Stimulated activated CD8-positive, alpha-beta memory T cell treated with anti-CD3 and anti-CD28 coated beads, Interleukin-7, amount 100 ng/mL, for 48 hours (primary cell): ENCODE results near the gene PSKH1.
"Not testable (repeated sequence)": the region's sequence is repeated elsewhere in the genome, so short reads cannot be mapped to it uniquely, and the experiment has no call there.

ENCODE experiments used
- DNase-seq, 2 donors: peaks; one replicate each; pipeline ENCODE4 v3.0.0-alpha.2; 2020; ENCODE audit warnings: low read depth in 1 of 2; ENCODE audit errors: extremely low read depth in 1 of 2

Gene PSKH1

DNA sequence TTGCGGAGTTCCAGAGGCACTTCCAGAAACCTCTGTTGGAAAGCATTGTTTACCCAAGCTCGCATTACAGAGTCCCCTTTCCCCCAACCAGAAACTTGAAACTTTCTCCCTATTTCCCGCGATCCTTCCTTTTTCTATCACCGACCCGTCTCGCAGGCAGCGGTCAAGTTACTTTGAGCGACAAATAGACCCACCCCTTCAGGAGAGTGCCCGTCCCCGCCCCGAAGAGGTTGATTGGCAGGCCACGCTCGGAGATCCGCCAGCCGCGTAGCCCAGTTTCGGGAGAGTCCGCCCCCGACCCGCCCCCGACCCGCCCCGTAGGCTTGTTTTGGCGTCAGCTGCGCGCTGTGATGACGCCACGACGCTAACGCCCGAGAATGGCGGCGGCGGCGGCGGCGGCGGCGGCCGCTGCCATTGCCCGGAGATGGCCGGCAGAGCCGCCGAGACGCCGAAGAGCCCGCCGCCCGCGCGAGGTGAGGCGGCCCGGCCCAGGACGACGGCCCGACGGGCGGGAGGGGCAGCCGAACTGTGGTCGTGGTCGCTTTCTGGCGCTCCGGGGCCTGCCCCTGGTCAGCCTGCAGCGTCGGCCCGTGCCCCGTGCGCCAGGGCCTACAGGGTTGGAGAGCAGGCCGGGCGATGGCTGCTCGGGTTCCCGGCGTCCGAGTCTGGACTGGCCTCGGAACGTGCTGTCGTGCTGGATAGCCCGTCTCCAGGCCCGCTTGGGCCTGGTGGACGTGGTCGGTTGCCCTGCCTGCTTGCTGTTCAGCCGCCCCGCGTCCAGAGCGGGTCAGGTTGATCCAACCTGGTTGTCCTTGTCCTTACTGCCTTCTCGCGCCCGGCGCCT lies at the start of gene PSKH1:
Gene PSKH1 (plus strand): TSS at position 356 of the 844 bp plus-strand sequence. CDS start 15,496 bp downstream, outside the sequence.
- DNase-seq: peak; percentile 87 to 94

- DNase-seq: no peak
Measured at GRCh38 chr16:67843343-67843765, 49.7 kb upstream of the PSKH1 start.

- no peak for DNase-seq
Measured at GRCh38 chr16:67844497-67844896, 48.6 kb upstream of the PSKH1 start.

DNA sequence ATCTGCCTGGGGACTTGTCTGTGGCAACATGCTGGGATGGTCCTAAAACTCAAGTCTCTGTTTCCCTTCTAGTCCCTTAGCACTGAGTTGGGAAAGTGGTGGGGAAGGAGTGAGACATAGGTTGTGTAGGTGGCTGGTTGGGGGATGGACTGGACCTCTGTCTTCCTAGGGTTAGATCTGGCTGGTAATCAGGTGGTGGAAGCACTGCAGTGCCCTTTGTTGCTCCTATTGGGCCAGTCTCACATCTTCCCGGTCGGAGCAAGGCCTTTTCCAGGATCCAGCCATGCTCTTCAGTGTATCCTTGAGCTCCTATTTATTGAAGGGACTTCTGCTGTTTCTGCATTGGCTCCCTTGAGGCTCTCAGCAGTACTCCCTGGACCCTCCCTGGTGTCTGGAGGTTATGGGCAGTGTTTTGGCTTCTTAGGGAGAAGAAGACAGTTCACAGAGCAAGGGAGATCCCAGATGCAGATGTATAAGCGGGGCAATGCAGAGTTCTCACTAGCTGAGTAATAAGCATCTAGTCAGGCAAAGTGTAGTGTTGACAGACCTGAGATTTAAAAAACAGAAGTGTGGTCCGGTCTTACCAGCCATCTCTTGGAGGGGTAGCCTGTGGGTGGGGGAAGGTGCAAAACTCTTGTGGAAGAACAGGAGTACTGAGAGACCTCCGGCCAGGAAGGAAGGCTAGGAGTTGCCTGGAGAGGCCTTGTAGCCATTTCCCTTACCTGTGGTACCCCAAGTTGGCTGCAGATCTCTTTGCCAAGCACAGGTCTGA lies 47.6 kb upstream of the PSKH1 start:
- no peak for DNase-seq

DNA sequence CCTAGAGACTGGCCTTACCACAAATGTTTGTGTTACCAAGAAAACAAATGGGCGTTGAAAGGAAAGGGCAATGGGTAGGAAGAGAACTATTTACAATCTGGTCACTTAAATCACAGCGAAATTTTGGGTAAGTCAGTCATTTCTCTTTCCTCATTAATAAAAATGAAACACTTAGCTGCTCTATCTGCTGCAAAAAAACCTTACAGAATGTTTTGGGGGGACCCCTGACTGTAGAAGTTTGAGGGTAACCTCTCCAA lies 47.1 kb upstream of the PSKH1 start:
- DNase-seq: no peak

DNA sequence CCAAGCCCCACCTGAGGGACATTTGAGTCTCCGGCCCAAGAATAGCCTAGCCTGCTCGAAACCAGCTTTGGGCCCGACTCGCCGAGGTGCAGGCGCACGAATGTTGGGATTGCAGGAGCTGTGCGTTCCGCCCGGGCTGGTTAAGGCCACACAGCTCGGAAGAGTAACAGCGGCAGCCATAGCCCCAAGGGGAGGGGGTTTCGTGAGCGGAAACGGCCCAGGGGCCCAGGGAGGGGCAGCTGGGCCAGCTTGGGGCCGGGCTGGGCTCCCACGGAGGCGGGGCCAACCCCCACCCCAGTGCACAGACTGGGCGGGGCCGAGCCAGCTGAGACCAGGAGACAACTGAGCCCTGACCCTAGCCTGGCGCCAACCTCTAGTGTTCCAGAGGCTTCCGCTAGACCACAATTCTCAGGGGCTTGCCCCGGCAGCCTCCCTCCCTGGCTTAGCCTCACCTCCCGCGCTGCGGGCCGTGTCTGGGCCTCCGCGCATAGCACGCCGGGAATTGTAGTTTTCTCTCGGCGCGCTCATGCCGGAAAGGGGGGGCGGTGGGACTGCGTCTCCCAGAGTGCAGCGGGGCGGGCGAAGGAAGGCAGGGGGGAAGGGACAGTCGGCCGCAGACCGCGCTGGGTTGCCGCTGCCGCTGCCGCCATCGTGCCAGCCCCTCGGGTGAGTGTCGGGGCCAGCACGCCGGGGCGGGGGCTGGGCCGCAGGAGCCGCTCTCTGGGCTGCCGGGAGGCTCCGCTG lies 46.6 kb upstream of the PSKH1 start, which contains the start of gene NUTF2:
Gene NUTF2 (plus strand): TSS at position 614 of the 744 bp plus-strand sequence. CDS start 18,198 bp downstream, outside the sequence.
- peak; percentile 92 to 94 for DNase-seq

DNA sequence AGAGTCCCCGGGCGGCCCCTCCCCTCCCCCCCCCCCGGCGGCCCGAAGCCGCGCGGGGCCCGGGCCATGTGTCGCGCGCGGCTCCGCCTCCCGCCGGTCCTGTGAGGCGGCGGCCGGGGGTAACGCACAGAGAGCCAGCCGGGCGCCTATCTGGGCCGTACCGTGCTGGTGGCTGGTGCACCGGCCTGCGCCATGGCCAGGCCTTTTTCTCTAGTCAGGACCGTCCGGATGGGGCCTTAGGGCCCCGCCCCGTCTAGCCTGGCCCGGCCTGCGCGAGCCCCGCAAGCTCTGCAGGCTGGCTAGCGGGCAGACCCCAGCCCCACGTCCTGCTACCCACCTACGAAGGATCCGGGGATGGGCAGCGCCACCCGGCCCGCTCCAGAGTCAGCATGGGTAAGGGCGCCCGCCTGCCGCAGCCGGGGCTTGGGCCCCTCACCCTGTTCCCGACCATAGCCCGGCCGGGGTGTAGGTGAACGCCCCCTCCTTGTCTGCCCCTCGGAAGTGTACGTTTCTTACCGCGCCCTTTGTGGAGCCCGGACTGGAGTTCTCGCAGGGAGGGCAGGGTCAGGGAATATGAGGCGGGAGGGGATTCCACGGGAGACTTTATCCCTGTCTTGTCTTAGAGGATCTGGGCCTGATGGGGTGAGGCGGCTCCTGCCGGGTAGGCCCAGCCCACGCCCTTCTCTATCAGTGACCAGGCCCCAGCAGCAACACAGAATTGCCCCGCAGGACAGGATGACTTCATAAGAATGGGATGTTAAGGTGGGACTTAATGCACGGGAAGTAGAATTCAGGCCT lies 45.8 kb upstream of the PSKH1 start, which contains the start of gene CENPT:
Gene CENPT (minus strand): TSS at position 630 of the 798 bp plus-strand sequence. CDS start 13,834 bp downstream, outside the sequence.
- peak in 1 of 2 donors; percentile 29 for DNase-seq

DNA sequence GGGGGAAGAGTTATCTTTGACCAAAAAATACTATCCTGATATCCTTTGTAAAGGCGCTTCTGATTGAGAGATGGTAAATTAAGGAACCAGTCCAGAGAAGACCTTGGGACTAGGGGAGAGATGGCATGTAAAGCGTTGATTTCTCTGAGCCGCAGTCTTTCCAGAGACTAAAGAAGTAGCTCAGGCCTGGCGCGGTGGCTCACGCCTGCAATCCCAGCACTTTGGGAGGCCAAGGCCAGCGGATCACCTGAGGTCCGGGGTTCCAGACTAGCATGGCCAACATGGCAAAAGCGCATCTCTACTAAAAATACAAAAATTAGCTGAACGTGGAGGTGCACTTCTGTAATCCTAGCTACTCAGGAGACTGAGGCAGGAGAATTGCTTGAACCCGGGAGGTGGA lies 44.9 kb upstream of the PSKH1 start:
- no peak for DNase-seq

DNA sequence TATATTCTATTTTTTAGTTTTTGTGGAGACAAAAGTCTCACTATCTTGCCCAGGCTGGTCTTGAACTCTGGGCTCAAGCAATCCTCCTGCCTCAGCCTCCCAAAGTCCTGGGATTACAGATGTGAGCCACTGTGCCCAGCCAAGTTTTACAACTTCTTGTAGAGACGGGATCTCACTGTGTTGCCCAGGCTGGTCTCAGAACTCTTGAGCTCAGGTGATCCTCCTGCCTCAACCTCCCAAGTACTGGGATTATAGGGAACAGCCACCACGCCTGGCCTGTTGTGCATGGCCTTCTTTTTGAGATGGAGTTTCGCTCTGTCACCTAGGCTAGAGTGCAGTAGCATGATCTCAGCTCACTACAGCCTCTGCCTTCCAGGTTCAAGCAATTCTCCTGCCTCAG lies 39.4 kb upstream of the PSKH1 start:
- DNase-seq: no peak

DNA sequence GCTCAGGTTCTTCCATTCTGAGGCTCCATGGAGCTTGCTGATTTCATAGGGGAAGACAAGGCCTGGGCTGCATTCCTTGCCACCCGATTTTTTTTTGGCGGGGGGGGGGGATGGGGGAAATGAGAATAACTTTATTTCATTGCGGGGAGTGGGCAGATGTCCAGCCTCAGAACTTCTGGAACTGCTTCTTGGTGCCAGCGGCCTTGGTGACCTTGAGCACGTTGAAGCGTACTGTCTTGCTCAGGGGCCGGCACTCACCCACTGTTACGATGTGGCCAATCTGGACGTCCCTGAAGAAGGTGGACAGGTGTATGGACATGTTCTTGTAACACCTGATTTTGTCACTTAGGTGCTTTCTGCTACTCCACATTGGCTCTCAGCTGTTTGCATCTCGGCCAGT lies 37.3 kb upstream of the PSKH1 start:
- no peak for DNase-seq

GRCh38 chr16:67856927-67857546 lies 36.0 kb upstream of the PSKH1 start:
- no peak for DNase-seq

DNA sequence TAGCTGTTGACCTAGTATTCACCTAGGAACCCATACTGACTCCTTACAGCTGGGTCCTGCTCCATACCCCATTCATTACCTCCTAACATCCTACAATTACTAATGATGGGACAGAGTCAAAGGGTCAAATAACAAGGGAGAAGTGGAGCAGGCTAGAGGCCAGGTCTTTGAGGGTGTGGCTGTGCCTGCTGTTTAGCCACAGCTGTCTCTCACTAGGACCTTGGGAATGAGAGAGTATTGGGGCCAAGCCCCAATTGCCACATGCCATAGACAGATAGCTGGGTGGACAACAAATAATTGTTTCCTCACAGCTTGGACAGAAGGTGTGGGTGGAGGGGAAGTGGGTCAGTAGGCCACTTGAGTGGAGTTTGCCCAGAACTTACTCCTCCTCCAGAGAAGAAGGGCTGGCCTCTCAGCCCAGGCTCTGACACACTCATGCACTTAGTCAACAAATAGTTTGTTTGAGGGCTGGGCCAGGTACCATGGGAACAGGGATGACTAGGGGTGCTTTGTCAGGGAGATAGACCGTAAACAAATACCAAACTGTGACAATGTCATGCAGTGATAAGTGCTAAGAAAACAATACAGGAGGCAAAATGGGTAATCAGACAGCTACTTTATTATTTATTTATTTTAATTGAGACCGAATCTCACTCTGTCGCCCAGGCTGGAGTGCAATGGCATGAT lies 35.4 kb upstream of the PSKH1 start:
- DNase-seq: peak in 1 of 2 donors; percentile 18

- DNase-seq: no peak
Measured at GRCh38 chr16:67858500-67858899, 34.6 kb upstream of the PSKH1 start.

GRCh38 chr16:67860589-67861398 lies 32.3 kb upstream of the PSKH1 start:
- DNase-seq: no peak

GRCh38 chr16:67861877-67862276 lies 31.2 kb upstream of the PSKH1 start:
- no peak for DNase-seq

GRCh38 chr16:67862623-67863583 lies 30.2 kb upstream of the PSKH1 start:
- no peak for DNase-seq

GRCh38 chr16:67864044-67864443 lies 29.0 kb upstream of the PSKH1 start:
- not testable (repeated sequence) for DNase-seq
